BLaER1 (cell line): Measurements from ENCODE around the gene UCN3.

ENCODE experiments used
- H3K27ac ChIP-seq: shearing (Covaris generic); formaldehyde crosslinking; 2 replicates; pipeline ENCODE4 v1.8.1; 2022
- H3K27me3 ChIP-seq: shearing (Covaris generic); formaldehyde crosslinking; 2 replicates; pipeline ENCODE4 v1.8.1; 2022
- H3K36me3 ChIP-seq: shearing (Covaris generic); formaldehyde crosslinking; 2 replicates; pipeline ENCODE4 v1.8.1; 2022
- H3K4me1 ChIP-seq: shearing (Covaris generic); formaldehyde crosslinking; 2 replicates; pipeline ENCODE4 v1.8.1; 2022
- H3K4me2 ChIP-seq: shearing (Covaris generic); formaldehyde crosslinking; 2 replicates; pipeline ENCODE4 v1.8.1; 2022
- H3K4me3 ChIP-seq: shearing (Covaris generic); formaldehyde crosslinking; 2 replicates; pipeline ENCODE4 v1.8.1; 2022
- H3K9ac ChIP-seq: shearing (Covaris generic); formaldehyde crosslinking; 2 replicates; pipeline ENCODE4 v1.8.1; 2022
- H3K9me3 ChIP-seq: shearing (Covaris generic); formaldehyde crosslinking; 2 replicates; pipeline ENCODE4 v1.8.1; 2022
- H4K20me1 ChIP-seq: shearing (Covaris generic); formaldehyde crosslinking; 2 replicates; pipeline ENCODE4 v1.8.1; 2022
- Cebpa-rat ChIP-seq: shearing (Covaris generic); IDR thresholded peaks from 2 replicates; pipeline ENCODE4 v1.8.1; 2022

The UCN3 gene

DNA sequence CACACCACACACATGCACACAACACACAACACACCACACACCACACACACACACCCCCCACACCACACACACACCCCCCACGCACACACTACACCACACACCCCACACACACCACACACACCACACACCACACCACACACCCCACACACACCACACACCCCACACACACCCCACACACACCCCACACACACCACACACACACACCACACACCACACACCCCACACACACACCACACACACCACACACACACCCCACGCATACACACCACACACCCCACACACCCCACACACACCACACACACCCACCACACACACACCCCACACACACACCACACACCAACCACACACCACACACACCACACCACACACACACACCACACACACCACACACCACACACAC, 16.4 kb downstream of the UCN3 start:
- no peak overlapping the region for H3K27ac ChIP-seq
- no peak for TF ChIP-seq Cebpa-rat
- no peak overlapping the region for H3K4me3 ChIP-seq
- H3K9ac ChIP-seq: no peak overlapping the region
- H3K36me3 ChIP-seq: no peaks in the 10 kb centered on the region
- H3K27me3 ChIP-seq: no peaks in the 10 kb centered on the region
- H4K20me1 ChIP-seq: no peaks in the 10 kb centered on the region
- H3K9me3 ChIP-seq: peaks cover 5% of the 10 kb centered on the region
- H3K4me1 ChIP-seq: no peaks in the 10 kb centered on the region
- no peak overlapping the region for H3K4me2 ChIP-seq

GRCh38 chr10:5385224-5385623, 20.5 kb downstream of the UCN3 start:
- Histone ChIP-seq H3K36me3 (no peaks in the 10 kb centered on the region), H3K27me3 (no peaks in the 10 kb centered on the region), H3K9ac (no peak overlapping the region), H3K4me2 (no peak overlapping the region), H3K27ac (no peak overlapping the region), H4K20me1 (no peaks in the 10 kb centered on the region), H3K4me3 (no peak overlapping the region), H3K9me3 (peaks cover 17% of the 10 kb centered on the region), H3K4me1 (no peaks in the 10 kb centered on the region)
- no peak for TF ChIP-seq Cebpa-rat

GRCh38 chr10:5387169-5387568, 22.4 kb downstream of the UCN3 start:
- H3K9me3 ChIP-seq: peaks cover 34% of the 10 kb centered on the region
- TF ChIP-seq Cebpa-rat: no peak
- no peaks in the 10 kb centered on the region for H4K20me1 ChIP-seq
- H3K4me2 ChIP-seq: no peak overlapping the region
- no peak overlapping the region for H3K9ac ChIP-seq
- no peak overlapping the region for H3K27ac ChIP-seq
- no peaks in the 10 kb centered on the region for H3K36me3 ChIP-seq
- H3K27me3 ChIP-seq: no peaks in the 10 kb centered on the region
- H3K4me1 ChIP-seq: no peaks in the 10 kb centered on the region
- no peak overlapping the region for H3K4me3 ChIP-seq

DNA sequence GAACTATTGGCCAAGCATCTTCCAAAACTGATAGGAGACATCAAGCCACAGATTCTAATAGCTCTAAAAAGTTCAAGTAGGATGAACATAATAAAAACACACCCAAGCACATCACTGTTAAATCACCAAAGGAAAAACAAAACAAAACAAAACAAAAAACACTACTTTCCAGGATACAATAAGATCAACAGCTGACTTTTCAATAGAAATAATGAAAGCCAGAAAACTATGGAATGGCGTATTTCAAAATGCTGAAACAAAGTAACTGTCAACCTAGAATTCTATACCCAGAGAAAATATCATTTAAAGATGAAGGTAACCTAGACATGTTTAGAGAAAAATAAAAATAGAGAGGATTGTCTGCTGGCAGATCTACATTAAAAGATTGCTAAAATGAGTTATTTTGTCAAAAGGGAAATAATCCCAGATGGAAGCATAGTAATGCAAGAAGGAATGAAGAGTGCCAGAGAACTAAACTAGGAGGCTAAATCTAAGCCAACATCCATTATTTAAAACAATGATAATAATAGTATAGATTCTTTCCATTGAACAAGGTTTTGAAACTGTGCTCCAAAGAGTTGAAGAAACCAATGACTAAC, 25.9 kb downstream of the UCN3 start:
- no peak for TF ChIP-seq Cebpa-rat
- peaks cover 40% of the 10 kb centered on the region for H3K9me3 ChIP-seq

DNA sequence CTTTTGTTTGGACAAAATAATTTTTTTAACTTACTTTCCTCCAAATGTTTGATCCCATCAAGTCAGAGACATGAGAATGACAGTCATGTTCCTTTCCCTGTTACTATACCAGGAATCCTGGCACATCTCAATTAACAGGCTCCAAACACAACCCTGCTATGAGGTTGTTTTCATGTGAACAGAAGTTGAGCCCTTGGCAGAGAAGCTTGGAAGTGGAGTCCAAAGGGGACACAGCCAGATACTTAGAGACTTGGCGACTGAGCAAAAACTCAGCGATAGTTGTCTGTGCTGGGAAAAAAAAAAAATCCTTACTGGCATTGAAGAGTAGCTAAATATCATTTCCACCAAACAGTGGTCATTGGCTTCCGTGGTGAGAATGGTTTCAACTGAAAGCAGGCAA, 27.0 kb downstream of the UCN3 start:
- H3K4me3 ChIP-seq: no peak overlapping the region
- no peak overlapping the region for H3K27ac ChIP-seq
- no peak for TF ChIP-seq Cebpa-rat
- no peak overlapping the region for H3K4me2 ChIP-seq
- no peaks in the 10 kb centered on the region for H4K20me1 ChIP-seq
- H3K9ac ChIP-seq: no peak overlapping the region
- no peaks in the 10 kb centered on the region for H3K36me3 ChIP-seq
- H3K9me3 ChIP-seq: peaks cover 40% of the 10 kb centered on the region
- H3K4me1 ChIP-seq: no peaks in the 10 kb centered on the region
- no peaks in the 10 kb centered on the region for H3K27me3 ChIP-seq

More for the DNA sequence above, 25.9 kb downstream of the UCN3 start:
- no peak overlapping the region for H3K4me2 ChIP-seq
- H3K4me3 ChIP-seq: no peak overlapping the region
- H3K4me1 ChIP-seq: no peaks in the 10 kb centered on the region
- H3K36me3 ChIP-seq: no peaks in the 10 kb centered on the region
- no peaks in the 10 kb centered on the region for H4K20me1 ChIP-seq
- no peak overlapping the region for H3K27ac ChIP-seq
- H3K9ac ChIP-seq: no peak overlapping the region
- no peaks in the 10 kb centered on the region for H3K27me3 ChIP-seq

- H3K4me2 ChIP-seq: no peak overlapping the region
- no peak overlapping the region for H3K9ac ChIP-seq
- no peaks in the 10 kb centered on the region for H3K4me1 ChIP-seq
- no peak overlapping the region for H3K4me3 ChIP-seq
- peaks cover 38% of the 10 kb centered on the region for H3K9me3 ChIP-seq
- TF ChIP-seq Cebpa-rat: no peak
- H4K20me1 ChIP-seq: no peaks in the 10 kb centered on the region
- no peak overlapping the region for H3K27ac ChIP-seq
- H3K27me3 ChIP-seq: no peaks in the 10 kb centered on the region
- no peaks in the 10 kb centered on the region for H3K36me3 ChIP-seq
These were observed 28.8 kb downstream of the UCN3 start for GRCh38 chr10:5393529-5393928.

- H4K20me1 ChIP-seq: no peaks in the 10 kb centered on the region
These were observed 30.4 kb downstream of the UCN3 start for GRCh38 chr10:5395168-5395567.

GRCh38 chr10:5396556-5397300, 32.0 kb downstream of the UCN3 start:
- Histone ChIP-seq H3K4me1 (no peaks in the 10 kb centered on the region), H3K27me3 (no peaks in the 10 kb centered on the region), H3K36me3 (no peaks in the 10 kb centered on the region), H3K27ac (no peak overlapping the region), H3K4me2 (no peak overlapping the region), H3K4me3 (no peak overlapping the region), H4K20me1 (no peaks in the 10 kb centered on the region), H3K9ac (no peak overlapping the region), H3K9me3 (peaks cover 10% of the 10 kb centered on the region; the same call in 1 of the 2 replicates)
- no peak for TF ChIP-seq Cebpa-rat

More at GRCh38 chr10:5395168-5395567, 30.4 kb downstream of the UCN3 start:
- no peaks in the 10 kb centered on the region for H3K27me3 ChIP-seq
- H3K4me3 ChIP-seq: no peak overlapping the region
- H3K9ac ChIP-seq: no peak overlapping the region
- H3K4me2 ChIP-seq: no peak overlapping the region
- no peaks in the 10 kb centered on the region for H3K4me1 ChIP-seq
- H3K36me3 ChIP-seq: no peaks in the 10 kb centered on the region
- H3K27ac ChIP-seq: no peak overlapping the region
- peaks cover 24% of the 10 kb centered on the region for H3K9me3 ChIP-seq
- TF ChIP-seq Cebpa-rat: no peak

GRCh38 chr10:5399332-5399731, 34.6 kb downstream of the UCN3 start:
- Histone ChIP-seq H3K9ac (no peak overlapping the region), H3K4me3 (no peak overlapping the region), H3K9me3 (no peaks in the 10 kb centered on the region), H3K4me1 (no peaks in the 10 kb centered on the region), H3K36me3 (no peaks in the 10 kb centered on the region), H3K4me2 (no peak overlapping the region), H3K27ac (no peak overlapping the region), H4K20me1 (no peaks in the 10 kb centered on the region), H3K27me3 (no peaks in the 10 kb centered on the region)
- no peak for TF ChIP-seq Cebpa-rat

- Histone ChIP-seq H3K4me3 (no peak overlapping the region), H3K9ac (no peak overlapping the region), H3K4me2 (no peak overlapping the region), H3K4me1 (no peaks in the 10 kb centered on the region), H3K36me3 (no peaks in the 10 kb centered on the region), H3K27ac (no peak overlapping the region), H4K20me1 (no peaks in the 10 kb centered on the region), H3K9me3 (no peaks in the 10 kb centered on the region), H3K27me3 (no peaks in the 10 kb centered on the region)
- TF ChIP-seq Cebpa-rat: no peak
These were observed 35.9 kb downstream of the UCN3 start for GRCh38 chr10:5400468-5401240.
